Esophagus muscularis mucosa (tissue), 3 donors: ENCODE measurements around the gene CLCN7.

Source experiments
- CTCF ChIP-seq, 3 experiments: fragments of 200-600 bp in 2 of 3; fragments of 450-650 bp in 1 of 3; sonication (generic) in 2 of 3; IDR thresholded peaks; one replicate each; pipeline ENCODE4 v1.5.1; 2017 to 2019; ENCODE audit warnings: antibody characterized with exemption in 3 of 3, mild to moderate bottlenecking in 2 of 3, moderate library complexity in 1 of 3
- EP300 ChIP-seq: sonication (generic); formaldehyde crosslinking; IDR thresholded peaks from one replicate; pipeline ENCODE4 v1.6.1; 2017; ENCODE audit warnings: antibody characterized with exemption

DNA sequence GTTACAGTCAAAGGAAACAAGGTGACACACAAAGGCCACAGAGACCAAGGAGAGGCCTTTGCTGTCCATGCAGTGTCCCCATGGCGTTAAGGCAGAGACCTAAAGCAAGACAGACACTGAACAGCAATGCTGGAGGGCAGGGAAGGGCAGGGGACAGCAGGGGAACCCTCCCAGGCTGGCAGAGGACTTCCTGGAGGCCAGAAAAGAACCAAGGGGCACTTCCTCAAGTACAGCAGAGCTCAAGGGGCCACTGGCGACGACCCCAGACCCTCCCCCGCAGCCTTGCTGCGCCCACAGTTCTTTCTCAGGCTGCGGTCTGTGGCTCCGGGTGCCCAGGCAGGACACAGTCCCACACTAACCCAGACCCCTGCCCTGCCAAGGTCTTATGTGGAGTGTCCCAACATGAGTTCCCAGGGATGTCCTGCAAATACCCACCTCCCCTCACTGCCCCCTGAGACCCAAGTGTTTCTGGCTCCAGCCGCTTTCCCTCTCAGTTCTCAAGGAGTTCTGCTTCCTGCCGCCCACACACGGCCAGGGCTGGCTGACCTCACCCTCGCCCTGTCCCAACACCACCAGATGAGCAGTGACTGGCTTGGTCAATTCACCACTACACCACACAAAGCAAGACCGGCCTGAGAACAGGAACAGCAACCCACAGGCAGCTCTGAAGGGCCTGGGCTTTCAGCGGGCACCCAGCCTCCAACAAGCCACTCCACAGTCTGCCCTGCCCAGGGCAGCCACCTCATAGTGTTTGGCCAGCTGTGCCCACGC, 4.2 kb downstream of the CLCN7 start:
- TF ChIP-seq CTCF (IDR thresholded peaks at IDR 0.05) (no peak), EP300 (no peak)
